CD4-positive, CD25-positive, alpha-beta regulatory T cell (primary cell): ENCODE measurements around the gene DIPK1C. TPM values are rescaled to one million over a fixed set of nuclear protein-coding genes. Genes with fewer than 3 reads are reported as not detected.
"Not testable (repeated sequence)": the region's sequence is repeated elsewhere in the genome, so short reads cannot be mapped to it uniquely, and the experiment has no call there.

Experiments used
- ATAC-seq, 2 donors: fragments of 150-1000 bp; cut with Tn5 transposase; one replicate each; pipeline ENCODE4 v1.10.0; 2021; ENCODE audit warnings: low read depth in 2 of 2, moderate number of reproducible peaks in 2 of 2, moderate library complexity in 1 of 2
- DNase-seq, 3 donors: peaks; one replicate each; pipeline versions ENCODE4 v3.0.0 to v3.0.0-alpha.2; 2012 to 2022; ENCODE audit warnings: mixed read lengths in 1 of 3
- H3K27ac ChIP-seq: one replicate; pipeline ENCODE4 v1.7.0; 2013; ENCODE audit warnings: mild to moderate bottlenecking, low read length; ENCODE audit not compliant: insufficient read depth, poor library complexity, severe bottlenecking
- H3K27me3 ChIP-seq: one replicate; pipeline ENCODE4 v1.7.0; 2013; ENCODE audit warnings: low read length; ENCODE audit not compliant: control insufficient read depth, insufficient read depth
- H3K36me3 ChIP-seq: one replicate; pipeline ENCODE4 v1.7.0; 2013; ENCODE audit warnings: mild to moderate bottlenecking, low read length, moderate library complexity; ENCODE audit not compliant: control insufficient read depth, insufficient read depth
- H3K4me1 ChIP-seq: 2 replicates; pipeline ENCODE4 v1.7.0; 2013; ENCODE audit warnings: mild to moderate bottlenecking, low read length; ENCODE audit not compliant: insufficient read depth, control insufficient read depth, poor library complexity, severe bottlenecking
- H3K4me3 ChIP-seq: one replicate; pipeline ENCODE4 v1.7.0; 2013; ENCODE audit warnings: low read depth, mild to moderate bottlenecking, low read length, moderate library complexity
- H3K9me3 ChIP-seq, 2 experiments: 1 replicate in 1 of 2; 2 replicates in 1 of 2; pipeline ENCODE4 v1.7.0; 2013; ENCODE audit warnings: low read length in 2 of 2, mild to moderate bottlenecking in 1 of 2, moderate library complexity in 1 of 2; ENCODE audit not compliant: control insufficient read depth in 2 of 2
- H3K27ac Mint-ChIP-seq, 3 donors: one replicate each; pipeline ENCODE4 v1.8.0; 2020 to 2022; ENCODE audit warnings: mild to moderate bottlenecking in 3 of 3, mixed read lengths in 3 of 3, moderate library complexity in 2 of 3
- H3K27me3 Mint-ChIP-seq: one replicate; pipeline ENCODE4 v1.8.0; 2022; ENCODE audit warnings: mild to moderate bottlenecking, mixed read lengths
- H3K36me3 Mint-ChIP-seq: one replicate; pipeline ENCODE4 v1.8.0; 2020; ENCODE audit warnings: mixed read lengths
- H3K4me1 Mint-ChIP-seq, 4 donors: one replicate each; pipeline ENCODE4 v1.8.0; 2020 to 2022; ENCODE audit warnings: mixed read lengths in 4 of 4, mild to moderate bottlenecking in 1 of 4
- H3K4me3 Mint-ChIP-seq, 4 donors: one replicate each; pipeline ENCODE4 v1.8.0; 2020 to 2022; ENCODE audit warnings: mild to moderate bottlenecking in 4 of 4, mixed read lengths in 4 of 4, moderate library complexity in 3 of 4
- H3K9me3 Mint-ChIP-seq, 7 donors: one replicate each; pipeline ENCODE4 v1.8.0; 2020 to 2022; ENCODE audit warnings: mixed read lengths in 7 of 7, mild to moderate bottlenecking in 3 of 7, moderate library complexity in 2 of 7
- polyA plus RNA-seq, 4 donors: library from polyadenylated mRNA; unstranded; fragments of 300-500 nt; fragmentation: Illumina TruSeq; gene quantifications; one replicate each; pipeline ENCODE4 v1.2.3, GENCODE V29; 2021
- total RNA-seq: library from RNA; stranded (reverse); gene quantifications from one replicate; pipeline ENCODE4 v1.2.3, GENCODE V29; 2022

DIPK1C gene
- total RNA-seq: not detected
- not detected for polyA plus RNA-seq

GRCh38 chr18:74457043-74457724, at the start of gene DIPK1C:
DIPK1C (minus strand) TSS chr18:74457308; CDS start chr18:74457259, 49 bp downstream.
- ATAC-seq: no peak
- peaks cover 56% of the 10 kb centered on the region for H3K27me3 Mint-ChIP-seq

GRCh38 chr18:74506448-74507084, 49.5 kb upstream of the DIPK1C start:
- H3K4me1 Mint-ChIP-seq: peaks cover 13 to 25% (median 18%) of the 10 kb centered on the region in 4 donors
- H3K36me3 Mint-ChIP-seq: peaks cover 56% of the 10 kb centered on the region
- H3K9me3 ChIP-seq: no peaks in the 10 kb centered on the region
- H3K27ac ChIP-seq: no peak overlapping the region
- no peak overlapping the region for H3K4me3 ChIP-seq
- no peak for ATAC-seq
- no peaks in the 10 kb centered on the region for H3K9me3 Mint-ChIP-seq
- H3K4me3 Mint-ChIP-seq: no peak overlapping the region
- peaks cover 88% of the 10 kb centered on the region for H3K36me3 ChIP-seq
- H3K4me1 ChIP-seq: no peaks in the 10 kb centered on the region
- H3K27me3 ChIP-seq: no peaks in the 10 kb centered on the region
- H3K27me3 Mint-ChIP-seq: no peaks in the 10 kb centered on the region
- H3K27ac Mint-ChIP-seq: peak overlapping the region in 1 of 3 donors; percentile 91
- no peak for DNase-seq

More at GRCh38 chr18:74457043-74457724, at the start of gene DIPK1C:
- Mint-ChIP-seq H3K36me3 (no peaks in the 10 kb centered on the region), H3K27ac (no peak within 1 kb of the TSS), H3K4me1 (peaks cover 0 to 8% (median under 1%) of the 10 kb centered on the region in 4 donors), H3K9me3 (peaks cover 0 to 2% (median 0%) of the 10 kb centered on the region in 7 donors), H3K4me3 (peak within 1 kb of the TSS in 3 of 4 donors; percentile 72 to 82 (median 79))
- Histone ChIP-seq H3K27me3 (peaks cover 12% of the 10 kb centered on the region), H3K4me1 (peaks cover 4% of the 10 kb centered on the region), H3K4me3 (no peak within 1 kb of the TSS), H3K9me3 (no peaks in the 10 kb centered on the region), H3K27ac (no peak within 1 kb of the TSS), H3K36me3 (no peaks in the 10 kb centered on the region)
- DNase-seq: no peak

- Mint-ChIP-seq H3K27ac (no peak overlapping the region), H3K9me3 (no peaks in the 10 kb centered on the region), H3K36me3 (peaks cover 59% of the 10 kb centered on the region), H3K4me3 (no peak overlapping the region), H3K27me3 (no peaks in the 10 kb centered on the region), H3K4me1 (peaks cover 17 to 33% (median 21%) of the 10 kb centered on the region in 4 donors)
- ATAC-seq (no peak), DNase-seq (no peak)
- no peaks in the 10 kb centered on the region for H3K9me3 ChIP-seq
- no peak overlapping the region for H3K4me3 ChIP-seq
- no peaks in the 10 kb centered on the region for H3K27me3 ChIP-seq
- peaks cover 89% of the 10 kb centered on the region for H3K36me3 ChIP-seq
- no peaks in the 10 kb centered on the region for H3K4me1 ChIP-seq
- H3K27ac ChIP-seq: no peak overlapping the region
Measured at GRCh38 chr18:74505776-74506175, 48.7 kb upstream of the DIPK1C start.

- Mint-ChIP-seq H3K4me1 (peaks cover 29 to 58% (median 38%) of the 10 kb centered on the region in 4 donors), H3K27ac (peak overlapping the region; percentile 32 to 52 (median 35))
Measured at GRCh38 chr18:74503137-74503536, 46.0 kb upstream of the DIPK1C start.

GRCh38 chr18:74501386-74501785, 44.3 kb upstream of the DIPK1C start:
- H3K4me3 Mint-ChIP-seq: no peak overlapping the region

More at GRCh38 chr18:74503137-74503536, 46.0 kb upstream of the DIPK1C start:
- Mint-ChIP-seq H3K27me3 (peaks cover 4% of the 10 kb centered on the region), H3K4me3 (no peak overlapping the region), H3K9me3 (no peaks in the 10 kb centered on the region), H3K36me3 (peaks cover 49% of the 10 kb centered on the region)
- Histone ChIP-seq H3K27ac (no peak overlapping the region), H3K27me3 (no peaks in the 10 kb centered on the region), H3K4me1 (peaks cover 19% of the 10 kb centered on the region), H3K36me3 (peaks cover 63% of the 10 kb centered on the region), H3K4me3 (no peak overlapping the region), H3K9me3 (no peaks in the 10 kb centered on the region)
- ATAC-seq: no peak
- no peak for DNase-seq

GRCh38 chr18:74500774-74501173, 43.7 kb upstream of the DIPK1C start:
- not testable (repeated sequence) for H3K27me3 ChIP-seq, DNase-seq, ATAC-seq, H3K27me3 Mint-ChIP-seq, H3K9me3 ChIP-seq, H3K9me3 Mint-ChIP-seq
- Mint-ChIP-seq H3K4me3 (peak overlapping the region; percentile 2 to 82 (median 47)), H3K27ac (peak overlapping the region; percentile 55 to 95 (median 94)), H3K36me3 (peaks cover 31% of the 10 kb centered on the region), H3K4me1 (peaks cover 28 to 66% (median 44%) of the 10 kb centered on the region in 4 donors)
- H3K36me3 ChIP-seq: peaks cover 39% of the 10 kb centered on the region
- peak overlapping the region; percentile 99 for H3K4me3 ChIP-seq
- H3K4me1 ChIP-seq: peaks cover 38% of the 10 kb centered on the region
- H3K27ac ChIP-seq: peak overlapping the region; percentile 94

More at GRCh38 chr18:74501386-74501785, 44.3 kb upstream of the DIPK1C start:
- H3K9me3 ChIP-seq: no peaks in the 10 kb centered on the region
- no peak overlapping the region for H3K27ac ChIP-seq
- H3K36me3 ChIP-seq: peaks cover 45% of the 10 kb centered on the region
- H3K9me3 Mint-ChIP-seq: no peaks in the 10 kb centered on the region
- no peaks in the 10 kb centered on the region for H3K27me3 ChIP-seq
- DNase-seq (no peak), ATAC-seq (no peak)
- peaks cover 28 to 62% (median 44%) of the 10 kb centered on the region in 4 donors for H3K4me1 Mint-ChIP-seq
- peaks cover 32% of the 10 kb centered on the region for H3K36me3 Mint-ChIP-seq
- H3K27ac Mint-ChIP-seq: peak overlapping the region in 2 of 3 donors; percentile 12 to 94
- peaks cover 36% of the 10 kb centered on the region for H3K4me1 ChIP-seq
- H3K27me3 Mint-ChIP-seq: peaks cover 4% of the 10 kb centered on the region
- H3K4me3 ChIP-seq: no peak overlapping the region

- Mint-ChIP-seq H3K4me1 (peaks cover 28 to 67% (median 45%) of the 10 kb centered on the region in 4 donors), H3K9me3 (no peaks in the 10 kb centered on the region)
Measured at GRCh38 chr18:74500372-74500771, 43.3 kb upstream of the DIPK1C start.

More at GRCh38 chr18:74500372-74500771, 43.3 kb upstream of the DIPK1C start:
- no peak for ATAC-seq
- no peaks in the 10 kb centered on the region for H3K27me3 ChIP-seq
- H3K9me3 ChIP-seq: no peaks in the 10 kb centered on the region
- H3K27ac ChIP-seq: peak overlapping the region; percentile 94
- Mint-ChIP-seq H3K4me3 (peak overlapping the region; percentile 52 to 94 (median 87)), H3K27ac (peak overlapping the region in 2 of 3 donors; percentile 94 to 95), H3K36me3 (peaks cover 27% of the 10 kb centered on the region), H3K27me3 (peaks cover 4% of the 10 kb centered on the region)
- no peak for DNase-seq
- H3K4me3 ChIP-seq: peak overlapping the region; percentile 99
- peaks cover 36% of the 10 kb centered on the region for H3K36me3 ChIP-seq
- H3K4me1 ChIP-seq: peaks cover 42% of the 10 kb centered on the region
